K562 (cell line): Measurements from ENCODE around the gene LAGE3. TPM values are rescaled to one million over a fixed set of nuclear protein-coding genes. Genes with fewer than 3 reads are reported as not detected.

Source experiments
- BCOR ChIP-seq: fragments of 450-650 bp; IDR thresholded peaks from 2 replicates; pipeline ENCODE4 v1.6.1; 2016
- BHLHE40 ChIP-seq: IDR thresholded peaks from 2 replicates; pipeline ENCODE4 v1.6.1; 2011; ENCODE audit warnings: low read length, improper control_type of control experiment
- CBFB ChIP-seq: sonication (generic); formaldehyde crosslinking; IDR thresholded peaks from 2 replicates; pipeline ENCODE4 v1.4.0; 2020; ENCODE audit warnings: mild to moderate bottlenecking, missing genetic modification reagents
- CSDE1 ChIP-seq, 2 experiments: fragments of 450-650 bp; IDR thresholded peaks; 2 replicates each; pipeline ENCODE4 v1.6.1; 2016; ENCODE audit warnings: mild to moderate bottlenecking in 1 of 2
- ELF1 ChIP-seq: fragments of 200-800 bp; sonication (Bioruptor generic); IDR thresholded peaks from 2 replicates; pipeline ENCODE4 v1.6.1; 2016; ENCODE audit warnings: missing genetic modification characterization, missing compliant biosample characterization
- FOXA1 ChIP-seq: fragments of 450-650 bp; IDR thresholded peaks from 2 replicates; pipeline ENCODE4 v1.6.1; 2016; ENCODE audit warnings: mild to moderate bottlenecking, borderline replicate concordance
- HNRNPLL ChIP-seq: fragments of 200-400 bp; formaldehyde crosslinking; IDR thresholded peaks from 2 replicates; pipeline ENCODE4 v1.6.1; 2017; ENCODE audit warnings: low read length, low read depth, mild to moderate bottlenecking; ENCODE audit not compliant: poor library complexity, severe bottlenecking
- IFI16 ChIP-seq: fragments of 250-450 bp; sonication (Bioruptor Pico); IDR thresholded peaks from 2 replicates; pipeline ENCODE4 v2.1.2; 2022; ENCODE audit warnings: mild to moderate bottlenecking, inconsistent platforms
- MCM3 ChIP-seq: fragments of 450-650 bp; IDR thresholded peaks from 2 replicates; pipeline ENCODE4 v1.6.1; 2016
- MNT ChIP-seq, 2 experiments: fragments of 450-650 bp; conservative IDR thresholded peaks; 2 replicates each; pipeline ENCODE4 v1.6.1; 2017; ENCODE audit warnings: mild to moderate bottlenecking in 2 of 2, moderate library complexity in 2 of 2
- MYC ChIP-seq, 2 experiments: fragments of 250-450 bp in 1 of 2; sonication (Bioruptor Pico) in 1 of 2; IDR thresholded peaks; 2 replicates each; pipeline versions ENCODE4 v1.5.1 to v1.6.1; 2012 to 2021; ENCODE audit warnings: low read depth in 2 of 2, borderline replicate concordance in 1 of 2, improper control_type of control experiment in 1 of 2, low read length in 1 of 2, mild to moderate bottlenecking in 1 of 2, moderate library complexity in 1 of 2
- NFXL1 ChIP-seq: fragments of 450-650 bp; formaldehyde crosslinking; IDR thresholded peaks from 2 replicates; pipeline ENCODE4 v1.4.0; 2021; ENCODE audit warnings: mild to moderate bottlenecking
- NR2C2 ChIP-seq, 2 experiments: fragments of 200-800 bp in 1 of 2; sonication (Bioruptor generic) in 1 of 2; sonication (generic) in 1 of 2; formaldehyde crosslinking in 1 of 2; IDR thresholded peaks; 2 replicates each; pipeline versions ENCODE4 v1.6.1 to v1.8.0; 2016 to 2022; ENCODE audit warnings: mild to moderate bottlenecking in 1 of 2, missing compliant biosample characterization in 1 of 2, missing genetic modification characterization in 1 of 2, missing genetic modification reagents in 1 of 2
- NR2F6 ChIP-seq: fragments of 450-650 bp; formaldehyde crosslinking; IDR thresholded peaks from 2 replicates; pipeline ENCODE4 v1.4.0; 2020; ENCODE audit warnings: mild to moderate bottlenecking
- PCBP1 ChIP-seq: fragments of 200-400 bp; formaldehyde crosslinking; IDR thresholded peaks from 2 replicates; pipeline ENCODE4 v1.6.1; 2018; ENCODE audit warnings: mild to moderate bottlenecking, low read depth, low read length; ENCODE audit not compliant: poor library complexity, severe bottlenecking
- PTBP1 ChIP-seq: fragments of 200-400 bp; formaldehyde crosslinking; IDR thresholded peaks from 2 replicates; pipeline ENCODE4 v1.6.1; 2017; ENCODE audit warnings: low read depth, low read length
- SMARCA4 ChIP-seq: fragments of 450-650 bp; IDR thresholded peaks from 2 replicates; pipeline ENCODE4 v1.6.1; 2016
- SMARCB1 ChIP-seq: IDR thresholded peaks from 2 replicates; pipeline ENCODE4 v1.6.1; 2011; ENCODE audit warnings: improper control_type of control experiment, low read depth; ENCODE audit not compliant: insufficient read length
- TEAD4 ChIP-seq, 2 experiments: sonication (generic) in 1 of 2; formaldehyde crosslinking in 1 of 2; IDR thresholded peaks; 2 replicates each; pipeline versions ENCODE4 v1.6.1 to v1.8.0; 2012 to 2022; ENCODE audit warnings: borderline replicate concordance in 1 of 2, inconsistent platforms in 1 of 2, low read length in 1 of 2, mild to moderate bottlenecking in 1 of 2, missing genetic modification reagents in 1 of 2
- USF2 ChIP-seq: sonication (generic); formaldehyde crosslinking; IDR thresholded peaks from 2 replicates; pipeline ENCODE4 v1.5.0; 2020; ENCODE audit warnings: missing genetic modification reagents
- ZBTB7A ChIP-seq: IDR thresholded peaks from 2 replicates; pipeline ENCODE4 v1.6.1; 2011; ENCODE audit warnings: low read depth, mild to moderate bottlenecking, low read length, moderate library complexity, borderline replicate concordance; ENCODE audit not compliant: control insufficient read depth
- ZNF134 ChIP-seq: fragments of 250-450 bp; sonication (Bioruptor Pico); conservative IDR thresholded peaks from 2 replicates; pipeline ENCODE4 v1.4.0; 2020
- ZNF143 ChIP-seq: sonication (generic); formaldehyde crosslinking; IDR thresholded peaks from 2 replicates; pipeline ENCODE4 v1.9.0; 2022; ENCODE audit warnings: mild to moderate bottlenecking, missing genetic modification reagents
- ZNF311 ChIP-seq: fragments of 250-450 bp; sonication (Bioruptor Pico); IDR thresholded peaks from 2 replicates; pipeline ENCODE4 v1.4.0; 2020; ENCODE audit warnings: mild to moderate bottlenecking, moderate library complexity
- ZNF395 ChIP-seq: fragments of 200-800 bp; sonication (Bioruptor generic); IDR thresholded peaks from 2 replicates; pipeline ENCODE4 v1.6.1; 2017; ENCODE audit warnings: missing genetic modification characterization, missing compliant biosample characterization
- ZNF717 ChIP-seq: fragments of 250-450 bp; sonication (Bioruptor Pico); IDR thresholded peaks from 2 replicates; pipeline ENCODE4 v1.5.0; 2021
- polyA plus RNA-seq, 8 experiments: library from polyadenylated mRNA; depleted of rRNA in 4 of 8; stranded (reverse) in 5 of 8; unstranded in 3 of 8; fragments of >200 nt; fragmentation: Nextera tagmentation in 2 of 8; fragmentation: Illumina TruSeq in 1 of 8; extraction: Ambion mirVana in 2 of 8; extraction: Trizol in 1 of 8; gene quantifications; 2 replicates each; pipeline versions ENCODE4 v1.2.1 to v1.2.3, GENCODE V29; 2011 to 2014; ENCODE audit warnings: inconsistent platforms in 1 of 8, missing spikeins in 1 of 8
- total RNA-seq, 7 experiments: library from RNA; depleted of rRNA in 6 of 7; stranded (reverse); fragments of >200 nt in 6 of 7; fragmentation: Illumina TruSeq in 2 of 7; extraction: Trizol in 2 of 7; gene quantifications; 2 replicates each; pipeline versions ENCODE4 v1.2.1 to v1.2.3, GENCODE V29; 2011 to 2021; ENCODE audit warnings: low replicate concordance in 1 of 7

Gene LAGE3
- total and polyA plus RNA-seq, 9 of the 15 experiments (the other 6 are each of a cell fraction or from before 2014, with no cell fraction given) = 28.2 to 125 (median 35.8) TPM

GRCh38 chrX:154515966-154516655 lies 37.0 kb upstream of the LAGE3 start, which contains the start of gene FAM3A (continued):
- peak; percentile 16; the same call in 1 of the 2 replicates for TF ChIP-seq NR2C2 (CRISPR knock-in tag; IDR thresholded peaks at IDR 0.05)
- no peak; the same call in 1 of the 2 replicates for TF ChIP-seq NR2C2 (tag; IDR thresholded peaks at IDR 0.05)
- TF ChIP-seq PTBP1 = no peak
- TF ChIP-seq ZNF717 = no peak
- no peak for TF ChIP-seq IFI16 (CRISPR knock-in tag)
- TF ChIP-seq SMARCB1 = no peak
- TF ChIP-seq BHLHE40 = no peak; the same call in 1 of the 2 replicates
- no peak for TF ChIP-seq ZNF311 (CRISPR knock-in tag)
- no peak for TF ChIP-seq ZNF143
- TF ChIP-seq CBFB (CRISPR knock-in tag) = no peak
- TF ChIP-seq SMARCA4 = no peak
- TF ChIP-seq ELF1 (tag) = no peak
- TF ChIP-seq MCM3 = no peak
- no peak for TF ChIP-seq NFXL1 (CRISPR knock-in tag)
- no peak for TF ChIP-seq PCBP1
- TF ChIP-seq HNRNPLL = no peak
- peak in 1 of 2 experiments; percentile 19; a peak in 1 of 4 replicates for TF ChIP-seq MNT (conservative IDR thresholded peaks at IDR 0.05)
- peak; percentile 62; the same call in 1 of the 2 replicates for TF ChIP-seq ZBTB7A
- no peak for TF ChIP-seq USF2
- 0 out of 2 replicates have a peak, but pooled peaks have one; percentile 23 for TF ChIP-seq MYC (IDR thresholded peaks at IDR 0.05; ENCODE audit: low read depth, low read length)
- no peak for TF ChIP-seq MYC (CRISPR knock-in tag; IDR thresholded peaks at IDR 0.05; ENCODE audit: borderline replicate concordance, low read depth)
- TF ChIP-seq NR2F6 (CRISPR knock-in tag) = no peak
- no peak for TF ChIP-seq BCOR
- no peak for TF ChIP-seq TEAD4 (IDR thresholded peaks at IDR 0.05; ENCODE audit: low read length)
- no peak for TF ChIP-seq TEAD4 (CRISPR knock-in tag; IDR thresholded peaks at IDR 0.05; ENCODE audit: borderline replicate concordance)
- TF ChIP-seq CSDE1 (IDR thresholded peaks at IDR 0.05) = no peak
- no peak for TF ChIP-seq ZNF134 (CRISPR knock-in tag)
- TF ChIP-seq FOXA1 = no peak
- TF ChIP-seq ZNF395 = 0 out of 2 replicates have a peak, but pooled peaks have one; percentile 54
